BLaER1 treated with 17β-estradiol and CSF1 and Interleukin-3, amounts not matched to agents 10 nM and 100 nM (cell line): ENCODE results near the gene ECM2.
"Not testable (repeated sequence)": the region's sequence is repeated elsewhere in the genome, so short reads cannot be mapped to it uniquely, and the experiment has no call there.

ENCODE experiments used
- H3K27ac ChIP-seq, 11 experiments: shearing (Covaris generic); formaldehyde crosslinking; 2 replicates each; pipeline ENCODE4 v1.8.1; 2022
- H3K27me3 ChIP-seq, 11 experiments: shearing (Covaris generic); formaldehyde crosslinking; 2 replicates each; pipeline ENCODE4 v1.8.1; 2022
- H3K36me3 ChIP-seq, 11 experiments: shearing (Covaris generic); formaldehyde crosslinking; 2 replicates each; pipeline ENCODE4 v1.8.1; 2022
- H3K4me1 ChIP-seq, 10 experiments: shearing (Covaris generic); formaldehyde crosslinking; 2 replicates each; pipeline ENCODE4 v1.8.1; 2022
- H3K4me2 ChIP-seq, 11 experiments: shearing (Covaris generic); formaldehyde crosslinking; 2 replicates each; pipeline ENCODE4 v1.8.1; 2022
- H3K4me3 ChIP-seq, 10 experiments: shearing (Covaris generic); formaldehyde crosslinking; 2 replicates each; pipeline ENCODE4 v1.8.1; 2022
- H3K9ac ChIP-seq, 11 experiments: shearing (Covaris generic); formaldehyde crosslinking; 2 replicates each; pipeline ENCODE4 v1.8.1; 2022
- H3K9me3 ChIP-seq, 11 experiments: shearing (Covaris generic); formaldehyde crosslinking; replicated peaks in 1 of 11; 2 replicates each; pipeline ENCODE4 v1.8.1; 2022
- H4K20me1 ChIP-seq, 11 experiments: shearing (Covaris generic); formaldehyde crosslinking; 2 replicates each; pipeline ENCODE4 v1.8.1; 2022
- Cebpa-rat ChIP-seq, 11 experiments: shearing (Covaris generic); IDR thresholded peaks; 2 replicates each; pipeline ENCODE4 v1.8.1; 2022

Gene ECM2

GRCh38 chr9:92535940-92536850 is at the start of gene ECM2:
TSS of gene ECM2 (minus strand) at chr9:92535990. CDS start at chr9:92522866, 13,124 bp downstream.
- Histone ChIP-seq H3K9me3 (peaks cover 9 to 21% (median 16%) of the 10 kb centered on the region in 11 experiments; a peak in 17 of 22 replicates), H3K27me3 (no peaks in the 10 kb centered on the region), H3K27ac (peak within 1 kb of the TSS in 10 of 11 experiments; percentile 33 to 75 (median 60); a peak in 20 of 22 replicates), H3K4me3 (peak within 1 kb of the TSS in 6 of 10 experiments; percentile 2 to 45 (median 30); a peak in 10 of 20 replicates), H3K36me3 (peaks cover 0 to 6% (median 0%) of the 10 kb centered on the region in 11 experiments; a peak in 4 of 22 replicates), H3K4me1 (peaks cover 14 to 50% (median 16%) of the 10 kb centered on the region in 10 experiments), H3K9ac (peak within 1 kb of the TSS; percentile 25 to 66 (median 54)), H3K4me2 (peak within 1 kb of the TSS; percentile 56 to 86 (median 77); a peak in 21 of 22 replicates), H4K20me1 (no peaks in the 10 kb centered on the region)
- no peak for TF ChIP-seq Cebpa-rat (IDR thresholded peaks at IDR 0.05)

GRCh38 chr9:92576175-92576574 is 40.4 kb upstream of the ECM2 start:
- H3K9ac ChIP-seq, result no peak overlapping the region
- H3K4me1 ChIP-seq, result no peaks in the 10 kb centered on the region
- TF ChIP-seq Cebpa-rat (IDR thresholded peaks at IDR 0.05), result no peak
- peaks cover 10 to 23% (median 21%) of the 10 kb centered on the region in 11 experiments; a peak in 20 of 22 replicates for H3K9me3 ChIP-seq
- H4K20me1 ChIP-seq, result no peaks in the 10 kb centered on the region
- H3K4me3 ChIP-seq, result no peak overlapping the region
- peaks cover 0 to 7% (median 0%) of the 10 kb centered on the region in 11 experiments; a peak in 3 of 22 replicates for H3K36me3 ChIP-seq
- no peak overlapping the region for H3K4me2 ChIP-seq
- H3K27ac ChIP-seq, result no peak overlapping the region
- H3K27me3 ChIP-seq, result no peaks in the 10 kb centered on the region

GRCh38 chr9:92573612-92574011 is 37.8 kb upstream of the ECM2 start:
- H3K9ac ChIP-seq, H3K4me2 ChIP-seq, H3K4me1 ChIP-seq, H3K27me3 ChIP-seq, H3K36me3 ChIP-seq, H3K27ac ChIP-seq, H4K20me1 ChIP-seq, H3K4me3 ChIP-seq: not testable (repeated sequence)
- H3K9me3 ChIP-seq, result peaks cover 10 to 27% (median 21%) of the 10 kb centered on the region in 11 experiments; a peak in 20 of 22 replicates

GRCh38 chr9:92571871-92572270 is 36.1 kb upstream of the ECM2 start:
- not testable (repeated sequence) for H3K36me3 ChIP-seq, H3K9ac ChIP-seq, H3K4me1 ChIP-seq, H4K20me1 ChIP-seq, H3K4me3 ChIP-seq, H3K4me2 ChIP-seq, H3K27ac ChIP-seq, H3K27me3 ChIP-seq
- peaks cover 18 to 32% (median 25%) of the 10 kb centered on the region in 11 experiments; a peak in 21 of 22 replicates for H3K9me3 ChIP-seq

- no peaks in the 10 kb centered on the region for H3K4me1 ChIP-seq
- H3K36me3 ChIP-seq, result peaks cover 0 to 12% (median 0%) of the 10 kb centered on the region in 11 experiments; a peak in 3 of 22 replicates
- no peak overlapping the region for H3K4me2 ChIP-seq
- H3K27me3 ChIP-seq, result no peaks in the 10 kb centered on the region
- TF ChIP-seq Cebpa-rat (IDR thresholded peaks at IDR 0.05), result no peak
- H3K4me3 ChIP-seq, result no peak overlapping the region
- H3K27ac ChIP-seq, result no peak overlapping the region
- H4K20me1 ChIP-seq, result no peaks in the 10 kb centered on the region
- no peak overlapping the region for H3K9ac ChIP-seq
- H3K9me3 ChIP-seq, result peaks cover 13 to 28% (median 23%) of the 10 kb centered on the region in 11 experiments
Observed at GRCh38 chr9:92564982-92565381, 29.2 kb upstream of the ECM2 start.

- H3K9ac ChIP-seq, result no peak overlapping the region
- H3K27ac ChIP-seq, result no peak overlapping the region
- no peak for TF ChIP-seq Cebpa-rat (IDR thresholded peaks at IDR 0.05)
- no peak overlapping the region for H3K4me2 ChIP-seq
- H3K4me1 ChIP-seq, result no peaks in the 10 kb centered on the region
- no peaks in the 10 kb centered on the region for H3K27me3 ChIP-seq
- peaks cover 0 to 12% (median 0%) of the 10 kb centered on the region in 11 experiments; a peak in 3 of 22 replicates for H3K36me3 ChIP-seq
- no peaks in the 10 kb centered on the region for H4K20me1 ChIP-seq
- no peak overlapping the region for H3K4me3 ChIP-seq
- H3K9me3 ChIP-seq, result peaks cover 15 to 28% (median 23%) of the 10 kb centered on the region in 11 experiments
Observed at GRCh38 chr9:92564504-92564903, 28.7 kb upstream of the ECM2 start.

- Histone ChIP-seq H4K20me1 (no peaks in the 10 kb centered on the region), H3K4me2 (no peak overlapping the region), H3K4me3 (no peak overlapping the region), H3K27me3 (no peaks in the 10 kb centered on the region), H3K27ac (no peak overlapping the region), H3K4me1 (no peaks in the 10 kb centered on the region), H3K36me3 (peaks cover 0 to 12% (median 0%) of the 10 kb centered on the region in 11 experiments; a peak in 4 of 22 replicates), H3K9me3 (peaks cover 16 to 32% (median 24%) of the 10 kb centered on the region in 11 experiments; a peak in 21 of 22 replicates), H3K9ac (no peak overlapping the region)
- TF ChIP-seq Cebpa-rat (IDR thresholded peaks at IDR 0.05), result no peak
Observed at GRCh38 chr9:92563116-92564100, 27.6 kb upstream of the ECM2 start.

GRCh38 chr9:92562461-92562967 is 26.7 kb upstream of the ECM2 start:
- Histone ChIP-seq H3K27ac (no peak overlapping the region), H3K9me3 (peaks cover 15 to 29% (median 17%) of the 10 kb centered on the region in 11 experiments; a peak in 20 of 22 replicates), H3K4me2 (no peak overlapping the region), H3K9ac (no peak overlapping the region), H3K4me3 (no peak overlapping the region), H4K20me1 (no peaks in the 10 kb centered on the region), H3K36me3 (peaks cover 0 to 12% (median 0%) of the 10 kb centered on the region in 11 experiments; a peak in 4 of 22 replicates), H3K27me3 (no peaks in the 10 kb centered on the region), H3K4me1 (no peaks in the 10 kb centered on the region)
- no peak for TF ChIP-seq Cebpa-rat (IDR thresholded peaks at IDR 0.05)
